COLO668 (cell line): Measurements from ENCODE around the gene SERTAD1.
A peak's percentile ranks its signal among the peaks of the same experiment; 100 is the strongest.
"Not testable (repeated sequence)": the region's sequence is repeated elsewhere in the genome, so short reads cannot be mapped to it uniquely, and the experiment has no call there.

Source experiments
- DNase-seq: peaks from one replicate; lab custom pipeline; 2025; ENCODE audit not compliant: unreplicated experiment; lab: John Stamatoyannopoulos, UW

Gene SERTAD1

GRCh38 chr19:40425450-40426287 lies at the start of gene SERTAD1:
Gene SERTAD1 (minus strand): TSS chr19:40425992. CDS start chr19:40423546, 2,446 bp downstream.
- DNase-seq: peak; percentile 98

GRCh38 chr19:40474737-40475136 lies 48.9 kb upstream of the SERTAD1 start:
- DNase-seq: no peak

GRCh38 chr19:40472516-40472915 lies 46.7 kb upstream of the SERTAD1 start:
- no peak for DNase-seq

GRCh38 chr19:40471111-40471510 lies 45.3 kb upstream of the SERTAD1 start:
- DNase-seq: no peak

GRCh38 chr19:40469011-40469410 lies 43.2 kb upstream of the SERTAD1 start:
- no peak for DNase-seq

GRCh38 chr19:40466985-40467734 lies 41.4 kb upstream of the SERTAD1 start, which contains the start of gene SPTBN4:
Gene SPTBN4 (plus strand): TSS chr19:40467001. CDS start chr19:40472622, 5,621 bp downstream.
- no peak for DNase-seq

GRCh38 chr19:40466219-40466984 lies 40.6 kb upstream of the SERTAD1 start:
- peak; percentile 30 for DNase-seq

- DNase-seq: peak; percentile 93
Measured at GRCh38 chr19:40465557-40466218, 39.9 kb upstream of the SERTAD1 start, which contains the start of gene BLVRB. Gene BLVRB (minus strand): TSS chr19:40465745. CDS start chr19:40465688, 57 bp downstream.

- peak; percentile 30 for DNase-seq
Measured at GRCh38 chr19:40465025-40465556, 39.3 kb upstream of the SERTAD1 start.

GRCh38 chr19:40464059-40465024 lies 38.5 kb upstream of the SERTAD1 start:
- DNase-seq: peak; percentile 73

GRCh38 chr19:40463587-40464037 lies 37.8 kb upstream of the SERTAD1 start:
- DNase-seq: not testable (repeated sequence)

- DNase-seq: no peak
Measured at GRCh38 chr19:40461669-40462221, 36.0 kb upstream of the SERTAD1 start.

GRCh38 chr19:40460185-40460584 lies 34.4 kb upstream of the SERTAD1 start:
- no peak for DNase-seq

GRCh38 chr19:40458597-40458974 lies 32.8 kb upstream of the SERTAD1 start:
- no peak for DNase-seq

- no peak for DNase-seq
Measured at GRCh38 chr19:40457953-40458596, 32.3 kb upstream of the SERTAD1 start.

GRCh38 chr19:40457048-40457447 lies 31.3 kb upstream of the SERTAD1 start:
- DNase-seq: no peak

GRCh38 chr19:40453943-40454342 lies 28.2 kb upstream of the SERTAD1 start:
- not testable (repeated sequence) for DNase-seq

GRCh38 chr19:40453151-40453735 lies 27.5 kb upstream of the SERTAD1 start:
- DNase-seq: no peak
